Measurements from ENCODE around the gene PHLPP2.

DNA sequence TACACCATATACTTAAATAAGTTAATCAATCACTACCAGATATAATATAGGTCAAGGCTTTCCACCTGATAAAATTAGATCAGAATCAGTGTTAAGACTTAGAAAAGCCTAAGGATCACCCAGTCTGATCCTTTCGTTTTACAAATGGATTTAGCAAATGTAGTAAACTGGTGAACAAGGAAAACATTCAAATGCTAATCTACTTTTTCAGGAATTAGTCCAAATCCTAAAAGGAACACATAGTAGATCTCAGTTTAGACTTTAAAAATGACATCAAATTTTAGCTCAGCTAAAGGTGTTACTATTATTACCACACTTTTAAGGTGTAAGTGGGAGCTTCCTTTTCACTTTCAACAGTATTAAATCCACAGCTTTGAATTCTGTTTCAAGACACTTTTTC lies 12.0 kb downstream of the PHLPP2 start:
- TF ChIP-seq, protein P1, sequence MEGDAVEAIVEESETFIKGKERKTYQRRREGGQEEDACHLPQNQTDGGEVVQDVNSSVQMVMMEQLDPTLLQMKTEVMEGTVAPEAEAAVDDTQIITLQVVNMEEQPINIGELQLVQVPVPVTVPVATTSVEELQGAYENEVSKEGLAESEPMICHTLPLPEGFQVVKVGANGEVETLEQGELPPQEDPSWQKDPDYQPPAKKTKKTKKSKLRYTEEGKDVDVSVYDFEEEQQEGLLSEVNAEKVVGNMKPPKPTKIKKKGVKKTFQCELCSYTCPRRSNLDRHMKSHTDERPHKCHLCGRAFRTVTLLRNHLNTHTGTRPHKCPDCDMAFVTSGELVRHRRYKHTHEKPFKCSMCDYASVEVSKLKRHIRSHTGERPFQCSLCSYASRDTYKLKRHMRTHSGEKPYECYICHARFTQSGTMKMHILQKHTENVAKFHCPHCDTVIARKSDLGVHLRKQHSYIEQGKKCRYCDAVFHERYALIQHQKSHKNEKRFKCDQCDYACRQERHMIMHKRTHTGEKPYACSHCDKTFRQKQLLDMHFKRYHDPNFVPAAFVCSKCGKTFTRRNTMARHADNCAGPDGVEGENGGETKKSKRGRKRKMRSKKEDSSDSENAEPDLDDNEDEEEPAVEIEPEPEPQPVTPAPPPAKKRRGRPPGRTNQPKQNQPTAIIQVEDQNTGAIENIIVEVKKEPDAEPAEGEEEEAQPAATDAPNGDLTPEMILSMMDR (IDR thresholded peaks at IDR 0.05; ENCODE audit: low read length): no peak
- no peak for TF ChIP-seq EZH2 (IDR thresholded peaks at IDR 0.05; ENCODE audit: borderline replicate concordance, low read length)

Data from OCI-LY1 (cell line).